GM12878 (cell line): Measurements from ENCODE around the gene DNAI4. TPM values are rescaled to one million over a fixed set of nuclear protein-coding genes. Genes with fewer than 3 reads are reported as not detected.

Source experiments
- ATAC-seq: fragments of 200-7000 bp; cut with Tn5 transposase; 3 replicates; pipeline ENCODE4 v1.9.1; 2020; ENCODE audit warnings: mild to moderate bottlenecking, moderate library complexity
- BruUV-seq: library from RNA; stranded (reverse); fragments of 400-500 nt; replicated peaks from 2 replicates; lab custom pipeline; 2021; lab: Mats Ljungman, UMichigan
- CTCF ChIA-PET: fragments of 300-600 bp; sonication (Branson Sonifier 250); formaldehyde crosslinking; extraction: SDS; loops from one replicate; lab custom pipeline; 2021; ENCODE audit warnings: inconsistent platforms; lab: Yijun Ruan, JAX
- POLR2A ChIA-PET: fragments of 350-600 bp; formaldehyde crosslinking; extraction: SDS; loops from one replicate; lab custom pipeline; 2021; ENCODE audit warnings: inconsistent platforms; lab: Charles Lee
- RAD21 ChIA-PET: fragments of 300-600 bp; sonication (Branson Sonifier 250); formaldehyde crosslinking; loops from one replicate; lab custom pipeline; 2023; ENCODE audit warnings: antibody characterized with exemption; ENCODE audit not compliant: unreplicated experiment; lab: Charles Lee
- SMC1A ChIA-PET: fragments of 300-600 bp; sonication (Branson Sonifier 250); formaldehyde crosslinking; loops from one replicate; lab custom pipeline; 2023; ENCODE audit not compliant: unreplicated experiment, uncharacterized antibody; lab: Charles Lee
- DNase-seq: peaks from one replicate; pipeline ENCODE4 v3.0.0-alpha.2; 2011; ENCODE audit warnings: low read depth, low spot score
- FAIRE-seq: peaks from 3 replicates; lab custom pipeline; 2011; peaks lifted over from hg19 to GRCh38; lab: Jason Lieb, UNC
- H2AFZ ChIP-seq: 2 replicates; pipeline ENCODE4 v1.6.0; 2011; ENCODE audit warnings: low read depth, low read length, control low read depth; ENCODE audit not compliant: control insufficient read depth
- H3K27ac ChIP-seq: 2 replicates; pipeline ENCODE4 v1.5.1; 2011; ENCODE audit warnings: control low read depth; ENCODE audit not compliant: control insufficient read depth, insufficient read depth
- H3K27me3 ChIP-seq, 2 experiments: replicated peaks in 1 of 2; 2 replicates each; pipeline versions ENCODE4 v1.6.0 to v1.6.1; 2011; ENCODE audit warnings: low read length in 1 of 2; ENCODE audit not compliant: control insufficient read depth in 2 of 2, insufficient read depth in 2 of 2
- H3K36me3 ChIP-seq, 2 experiments: 2 replicates each; pipeline ENCODE4 v1.5.1; 2011; ENCODE audit warnings: low read length in 1 of 2; ENCODE audit not compliant: control insufficient read depth in 2 of 2, insufficient read depth in 2 of 2
- H3K4me1 ChIP-seq: 2 replicates; pipeline ENCODE4 v1.6.1; 2011; ENCODE audit warnings: mild to moderate bottlenecking, low read length, moderate library complexity, mixed read lengths; ENCODE audit not compliant: control insufficient read depth, insufficient read depth
- H3K4me2 ChIP-seq: 2 replicates; pipeline ENCODE4 v1.6.0; 2011; ENCODE audit warnings: control low read depth; ENCODE audit not compliant: control insufficient read depth, insufficient read depth
- H3K4me3 ChIP-seq: fragments of 200-600 bp; sonication (generic); 2 replicates; pipeline ENCODE4 v1.5.1; 2016
- H3K79me2 ChIP-seq: 2 replicates; pipeline ENCODE4 v1.6.0; 2011; ENCODE audit warnings: low read length; ENCODE audit not compliant: control insufficient read depth, insufficient read depth
- H3K9ac ChIP-seq: 2 replicates; pipeline ENCODE4 v1.8.0; 2011; ENCODE audit warnings: low read length, control low read depth, mixed read lengths; ENCODE audit not compliant: control insufficient read depth, insufficient read depth
- H3K9me3 ChIP-seq: replicated peaks from 3 replicates; pipeline ENCODE4 v1.5.1; 2011; ENCODE audit warnings: mild to moderate bottlenecking, low read length; ENCODE audit not compliant: control insufficient read depth, insufficient read depth
- H4K20me1 ChIP-seq: 2 replicates; pipeline ENCODE4 v1.6.0; 2011; ENCODE audit not compliant: control insufficient read depth, insufficient read depth
- ASH2L ChIP-seq: fragments of 300-600, 200-600 bp; sonication (generic); IDR thresholded peaks from 2 replicates; pipeline ENCODE4 v1.6.1; 2017; ENCODE audit warnings: low read depth, mild to moderate bottlenecking, borderline replicate concordance
- BCL3 ChIP-seq: IDR thresholded peaks from 2 replicates; pipeline ENCODE4 v1.6.1; 2011; ENCODE audit warnings: borderline replicate concordance, low read depth, mild to moderate bottlenecking, moderate library complexity, low read length; ENCODE audit not compliant: insufficient read depth, poor library complexity, severe bottlenecking
- BHLHE40 ChIP-seq, 2 experiments: fragments of 450-650 bp in 1 of 2; IDR thresholded peaks; 2 replicates each; pipeline ENCODE4 v1.6.1; 2011 to 2017; ENCODE audit warnings: low read depth in 2 of 2, borderline replicate concordance in 1 of 2, improper control_type of control experiment in 1 of 2, low read length in 1 of 2, mild to moderate bottlenecking in 1 of 2
- BMI1 ChIP-seq: fragments of 450-650 bp; IDR thresholded peaks from 2 replicates; pipeline ENCODE4 v1.6.1; 2016; ENCODE audit warnings: mild to moderate bottlenecking, moderate library complexity, borderline replicate concordance
- HCFC1 ChIP-seq: fragments of 150-350 bp; IDR thresholded peaks from 2 replicates; pipeline ENCODE4 v1.6.1; 2014; ENCODE audit warnings: low read length
- MXI1 ChIP-seq: fragments of 150-350 bp; IDR thresholded peaks from 2 replicates; pipeline ENCODE4 v1.6.1; 2011; ENCODE audit warnings: low read depth, mild to moderate bottlenecking, inconsistent platforms, low read length, improper control_type of control experiment
- NKRF ChIP-seq: fragments of 450-650 bp; conservative IDR thresholded peaks from 2 replicates; pipeline ENCODE4 v1.6.1; 2017; ENCODE audit warnings: mild to moderate bottlenecking, moderate library complexity
- NR2C2 ChIP-seq: IDR thresholded peaks from 2 replicates; pipeline ENCODE4 v1.6.1; 2011; ENCODE audit warnings: borderline replicate concordance, low read depth; ENCODE audit not compliant: control insufficient read depth, insufficient read length
- NR2F1 ChIP-seq: fragments of 450-650 bp; conservative IDR thresholded peaks from 2 replicates; pipeline ENCODE4 v1.6.1; 2017; ENCODE audit warnings: mild to moderate bottlenecking
- SMC3 ChIP-seq: IDR thresholded peaks from 2 replicates; pipeline ENCODE4 v1.6.1; 2011; ENCODE audit warnings: low read length, improper control_type of control experiment, borderline replicate concordance
- SPI1 ChIP-seq: IDR thresholded peaks from 2 replicates; pipeline ENCODE4 v1.6.1; 2011; ENCODE audit warnings: low read depth, mild to moderate bottlenecking, low read length, moderate library complexity, borderline replicate concordance; ENCODE audit not compliant: insufficient read depth
- SUPT20H ChIP-seq: IDR thresholded peaks from 2 replicates; pipeline ENCODE4 v1.6.1; 2011; ENCODE audit warnings: low read depth, mild to moderate bottlenecking, low read length, moderate library complexity, borderline replicate concordance; ENCODE audit not compliant: control insufficient read depth
- WGBS: methylation state at CpG from one replicate; pipeline ENCODE4 v1.1.6; 2016; ENCODE audit warnings: low lambda C conversion rate; ENCODE audit not compliant: insufficient replicate concordance, insufficient coverage; ENCODE audit errors: missing lambda C conversion rate; 5-methylcytosine and 5-hydroxymethylcytosine counted together
- in situ Hi-C: fragments of 300-500 bp; cut with MboI; formaldehyde crosslinking; loops from 9 replicates; pipeline ENCODE4 v1.14.3; 2018; ENCODE audit warnings: mixed read lengths
- intact Hi-C: fragments of 100-400 bp; cut with micrococcal nuclease; formaldehyde crosslinking; loops from one replicate; pipeline ENCODE4 v1.14.2; 2022; ENCODE audit not compliant: unreplicated experiment
- polyA plus RNA-seq, 11 experiments: library from polyadenylated mRNA; depleted of rRNA in 4 of 11; unstranded in 6 of 11; stranded (reverse) in 5 of 11; fragments of >200 nt; fragmentation: Nextera tagmentation in 4 of 11; fragmentation: Illumina TruSeq in 1 of 11; extraction: Ambion mirVana in 4 of 11; extraction: Trizol in 1 of 11; gene quantifications; 1 replicate in 1 of 11; 2 replicates in 10 of 11; pipeline versions ENCODE4 v1.2.1 to v1.2.3, GENCODE V29; 2011 to 2016; ENCODE audit warnings: inconsistent platforms in 2 of 11, missing spikeins in 2 of 11, low read depth in 1 of 11
- total RNA-seq, 4 experiments: library from RNA; depleted of rRNA in 3 of 4; stranded (reverse); fragments of >200 nt in 3 of 4; fragmentation: Illumina TruSeq in 1 of 4; extraction: Trizol in 1 of 4; gene quantifications; 2 replicates each; pipeline versions ENCODE4 v1.2.1 to v1.2.3, GENCODE V29; 2013 to 2021
- TF ChIP-seq, protein P1 (sequence below): IDR thresholded peaks from 2 replicates; pipeline ENCODE4 v1.6.1; 2012; ENCODE audit warnings: mild to moderate bottlenecking, low read depth, low read length

DNAI4 gene
- total and polyA plus RNA-seq, 10 of the 15 experiments (the other 5 are each of a cell fraction or from before 2014, with no cell fraction given): 0.13 to 2.3 (median 0.27) TPM; not detected in 1

DNA sequence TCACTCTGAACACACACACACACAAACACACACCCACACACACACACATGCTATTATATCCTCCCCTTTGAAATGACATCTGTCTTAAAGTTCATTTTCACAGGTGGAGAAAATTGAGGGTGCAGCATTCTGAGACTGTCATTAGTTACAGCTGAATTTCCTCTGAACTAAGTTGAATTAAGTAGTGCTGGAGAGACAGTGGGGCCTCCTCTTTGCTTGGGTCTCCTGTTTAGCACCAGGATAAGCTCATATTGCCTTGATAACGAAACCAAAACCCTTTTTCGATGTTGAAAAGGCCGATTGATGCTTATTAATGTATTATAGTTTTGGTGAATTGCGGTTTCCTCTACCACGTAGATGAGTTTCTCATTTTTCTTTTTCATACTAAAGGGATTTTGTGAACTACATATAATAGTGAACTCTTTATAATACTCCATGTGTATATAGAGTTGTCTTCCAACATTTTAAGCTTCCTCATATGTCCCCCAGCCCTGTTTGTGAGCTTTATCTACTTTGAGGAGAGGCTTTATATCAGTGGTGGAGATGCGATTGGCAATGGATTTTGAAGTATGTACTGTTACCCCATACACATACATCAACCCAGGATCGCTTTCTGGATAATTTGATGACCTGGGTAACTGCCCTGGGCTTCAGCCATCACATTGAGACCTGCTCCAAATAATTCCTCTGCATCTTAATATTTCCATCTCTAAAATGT, 155.0 kb downstream of the DNAI4 start (continued):
- TF ChIP-seq HCFC1: no peak
- no peak for TF ChIP-seq SMC3
- no peak for TF ChIP-seq SPI1
- no peak for TF ChIP-seq NR2C2
- TF ChIP-seq BMI1: no peak
- no peak for TF ChIP-seq MXI1
- no peak for TF ChIP-seq ASH2L
- no peak for TF ChIP-seq SUPT20H

DNA sequence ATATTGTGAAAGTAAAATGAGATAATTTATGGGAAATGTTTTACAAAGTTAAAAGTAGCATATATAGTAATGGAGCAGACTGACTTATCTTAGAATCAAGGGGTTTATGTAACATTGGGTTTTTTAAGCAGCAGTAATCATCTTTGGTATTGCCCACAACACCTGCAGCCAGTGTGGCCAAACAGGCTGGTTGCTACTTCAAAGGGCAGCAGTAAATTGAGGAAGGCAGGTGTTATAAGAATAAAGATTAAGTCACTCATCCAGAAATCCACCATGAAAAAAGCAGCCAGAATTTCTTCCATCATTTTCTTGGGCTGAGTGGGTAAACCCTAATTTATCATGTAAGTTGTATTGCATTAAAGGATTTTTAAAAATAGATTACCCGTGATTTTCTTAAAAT, 155.7 kb downstream of the DNAI4 start:
- Histone ChIP-seq H3K9ac (no peak overlapping the region), H2AFZ (no peak overlapping the region), H3K9me3 (no peaks in the 10 kb centered on the region), H3K4me2 (no peak overlapping the region), H4K20me1 (no peaks in the 10 kb centered on the region), H3K79me2 (no peaks in the 10 kb centered on the region), H3K4me1 (no peaks in the 10 kb centered on the region), H3K4me3 (no peak overlapping the region), H3K36me3 (no peaks in the 10 kb centered on the region), H3K27ac (no peak overlapping the region), H3K27me3 (no peaks in the 10 kb centered on the region; a peak in 1 of 4 replicates)
- ChIA-PET CTCF (interaction anchor here (1.3 kb wide), 1 partner anchor 380 kb away, joined by 5 read pairs; no protein-coding TSS in a partner anchor), SMC1A (interaction anchor here (0.9 to 1.3 kb wide), 2 partner anchors 12 to 92 kb away, joined by 3 to 4 read pairs; no protein-coding TSS in a partner anchor), POLR2A (no interaction called here), RAD21 (interaction anchor here (0.9 kb wide), 1 partner anchor 11 kb away, joined by 3 read pairs; no protein-coding TSS in a partner anchor)
- ATAC-seq: no peak
- WGBS: 46% methylated on average over 1 of the region's 1 CpG
- intact Hi-C loops: loop anchor here (5.0 kb wide), 3 partner anchors 158 to 733 kb away; no protein-coding TSS in a partner anchor
- in situ Hi-C loops: loop anchor here (25.0 kb wide), 1 partner anchor 718 kb away; no protein-coding TSS in a partner anchor
- FAIRE-seq: no peak
- no TSS peak for BruUV-seq
- DNase-seq: no peak
- TF ChIP-seq BCL3 (no peak), NR2F1 (no peak), NKRF (no peak), BHLHE40 (IDR thresholded peaks at IDR 0.05; ENCODE audit: borderline replicate concordance in 1 of 2, low read depth in 2 of 2, low read length in 1 of 2) (no peak)
- TF ChIP-seq, protein P1, sequence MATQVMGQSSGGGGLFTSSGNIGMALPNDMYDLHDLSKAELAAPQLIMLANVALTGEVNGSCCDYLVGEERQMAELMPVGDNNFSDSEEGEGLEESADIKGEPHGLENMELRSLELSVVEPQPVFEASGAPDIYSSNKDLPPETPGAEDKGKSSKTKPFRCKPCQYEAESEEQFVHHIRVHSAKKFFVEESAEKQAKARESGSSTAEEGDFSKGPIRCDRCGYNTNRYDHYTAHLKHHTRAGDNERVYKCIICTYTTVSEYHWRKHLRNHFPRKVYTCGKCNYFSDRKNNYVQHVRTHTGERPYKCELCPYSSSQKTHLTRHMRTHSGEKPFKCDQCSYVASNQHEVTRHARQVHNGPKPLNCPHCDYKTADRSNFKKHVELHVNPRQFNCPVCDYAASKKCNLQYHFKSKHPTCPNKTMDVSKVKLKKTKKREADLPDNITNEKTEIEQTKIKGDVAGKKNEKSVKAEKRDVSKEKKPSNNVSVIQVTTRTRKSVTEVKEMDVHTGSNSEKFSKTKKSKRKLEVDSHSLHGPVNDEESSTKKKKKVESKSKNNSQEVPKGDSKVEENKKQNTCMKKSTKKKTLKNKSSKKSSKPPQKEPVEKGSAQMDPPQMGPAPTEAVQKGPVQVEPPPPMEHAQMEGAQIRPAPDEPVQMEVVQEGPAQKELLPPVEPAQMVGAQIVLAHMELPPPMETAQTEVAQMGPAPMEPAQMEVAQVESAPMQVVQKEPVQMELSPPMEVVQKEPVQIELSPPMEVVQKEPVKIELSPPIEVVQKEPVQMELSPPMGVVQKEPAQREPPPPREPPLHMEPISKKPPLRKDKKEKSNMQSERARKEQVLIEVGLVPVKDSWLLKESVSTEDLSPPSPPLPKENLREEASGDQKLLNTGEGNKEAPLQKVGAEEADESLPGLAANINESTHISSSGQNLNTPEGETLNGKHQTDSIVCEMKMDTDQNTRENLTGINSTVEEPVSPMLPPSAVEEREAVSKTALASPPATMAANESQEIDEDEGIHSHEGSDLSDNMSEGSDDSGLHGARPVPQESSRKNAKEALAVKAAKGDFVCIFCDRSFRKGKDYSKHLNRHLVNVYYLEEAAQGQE: no peak
